D721Med (cell line): ENCODE results near the gene PRKD2.
A peak's percentile ranks its signal among the peaks of the same experiment; 100 is the strongest.
"Not testable (repeated sequence)": the region's sequence is repeated elsewhere in the genome, so short reads cannot be mapped to it uniquely, and the experiment has no call there.

Experiments
- DNase-seq: peaks from one replicate; pipeline ENCODE4 v3.0.0; 2011; ENCODE audit warnings: low spot score; ENCODE audit not compliant: insufficient read length
- FAIRE-seq: peaks from 2 replicates; lab custom pipeline; 2011; peaks lifted over from hg19 to GRCh38; lab: Jason Lieb, UNC
- TF ChIP-seq, protein P1 (sequence below): IDR thresholded peaks from 2 replicates; pipeline ENCODE4 v1.5.1; 2012; ENCODE audit warnings: mild to moderate bottlenecking, control low read depth; ENCODE audit not compliant: insufficient read depth; ENCODE audit errors: missing control alignments

The PRKD2 gene

DNA sequence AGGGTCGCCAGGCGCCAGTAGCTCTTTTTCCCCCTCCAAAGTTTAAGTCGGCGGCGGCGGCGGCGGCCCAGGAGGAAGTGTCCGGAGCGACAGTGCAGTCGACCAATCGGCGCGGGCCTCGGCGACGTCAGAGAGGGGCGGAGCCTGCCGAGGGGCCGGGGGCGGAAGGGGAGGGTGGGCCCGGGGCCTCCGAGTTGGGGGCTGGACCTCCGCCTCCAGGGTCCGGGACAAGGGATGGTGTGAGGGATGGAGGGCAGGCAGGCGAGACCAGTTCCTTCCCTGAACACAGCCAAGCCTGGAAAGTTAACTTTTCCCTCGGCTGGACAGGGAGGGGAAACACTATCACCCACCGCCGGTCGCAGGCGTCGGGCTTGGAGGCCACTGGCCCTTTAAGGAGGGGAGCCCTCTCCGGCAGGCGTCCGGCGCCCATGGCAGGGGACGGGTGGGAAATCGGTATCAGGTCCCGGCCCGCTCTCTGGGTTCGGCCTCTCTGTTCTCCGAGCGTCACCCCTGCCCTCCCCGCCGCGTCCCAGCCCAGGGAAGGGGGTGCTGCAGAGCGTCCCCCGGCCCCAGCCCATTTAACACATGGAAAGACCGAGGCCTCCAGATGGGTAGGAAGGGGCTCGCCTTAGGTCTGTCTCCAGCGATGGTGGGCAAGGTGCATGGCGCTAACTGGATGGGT, at the start of gene PRKD2:
TSS of gene PRKD2 (minus strand) at position 81 of the 682 bp plus-strand sequence. CDS start 744 bp downstream, outside the sequence.
- FAIRE-seq, result no peak
- TF ChIP-seq, protein P1, sequence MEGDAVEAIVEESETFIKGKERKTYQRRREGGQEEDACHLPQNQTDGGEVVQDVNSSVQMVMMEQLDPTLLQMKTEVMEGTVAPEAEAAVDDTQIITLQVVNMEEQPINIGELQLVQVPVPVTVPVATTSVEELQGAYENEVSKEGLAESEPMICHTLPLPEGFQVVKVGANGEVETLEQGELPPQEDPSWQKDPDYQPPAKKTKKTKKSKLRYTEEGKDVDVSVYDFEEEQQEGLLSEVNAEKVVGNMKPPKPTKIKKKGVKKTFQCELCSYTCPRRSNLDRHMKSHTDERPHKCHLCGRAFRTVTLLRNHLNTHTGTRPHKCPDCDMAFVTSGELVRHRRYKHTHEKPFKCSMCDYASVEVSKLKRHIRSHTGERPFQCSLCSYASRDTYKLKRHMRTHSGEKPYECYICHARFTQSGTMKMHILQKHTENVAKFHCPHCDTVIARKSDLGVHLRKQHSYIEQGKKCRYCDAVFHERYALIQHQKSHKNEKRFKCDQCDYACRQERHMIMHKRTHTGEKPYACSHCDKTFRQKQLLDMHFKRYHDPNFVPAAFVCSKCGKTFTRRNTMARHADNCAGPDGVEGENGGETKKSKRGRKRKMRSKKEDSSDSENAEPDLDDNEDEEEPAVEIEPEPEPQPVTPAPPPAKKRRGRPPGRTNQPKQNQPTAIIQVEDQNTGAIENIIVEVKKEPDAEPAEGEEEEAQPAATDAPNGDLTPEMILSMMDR, result no peak
- DNase-seq, result peak; percentile 96

DNA sequence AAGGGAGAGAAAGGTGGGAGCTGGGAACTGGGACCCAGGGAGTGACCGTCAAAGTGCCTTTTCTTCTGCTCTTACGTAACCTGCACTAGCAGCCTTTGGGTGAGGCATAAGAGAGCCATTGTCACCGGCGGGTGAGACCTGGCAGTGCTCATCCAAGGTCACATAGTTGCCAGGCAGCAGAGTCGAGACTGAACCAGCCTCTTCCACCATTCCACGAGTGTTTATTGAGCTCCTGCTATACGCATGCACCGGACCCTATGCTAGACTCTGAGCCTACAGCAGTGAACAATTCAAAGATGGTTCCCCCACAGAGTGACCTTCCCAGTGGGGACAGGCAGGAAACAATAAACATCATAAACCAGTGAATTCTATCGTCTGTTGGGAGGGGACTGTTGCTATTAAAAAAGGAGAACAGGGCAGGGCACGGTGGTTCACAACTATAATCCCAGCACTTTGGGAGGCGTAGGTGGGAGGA, 47.9 kb upstream of the PRKD2 start:
- FAIRE-seq (no peak), DNase-seq (no peak)
- TF ChIP-seq, protein P1, result no peak

DNA sequence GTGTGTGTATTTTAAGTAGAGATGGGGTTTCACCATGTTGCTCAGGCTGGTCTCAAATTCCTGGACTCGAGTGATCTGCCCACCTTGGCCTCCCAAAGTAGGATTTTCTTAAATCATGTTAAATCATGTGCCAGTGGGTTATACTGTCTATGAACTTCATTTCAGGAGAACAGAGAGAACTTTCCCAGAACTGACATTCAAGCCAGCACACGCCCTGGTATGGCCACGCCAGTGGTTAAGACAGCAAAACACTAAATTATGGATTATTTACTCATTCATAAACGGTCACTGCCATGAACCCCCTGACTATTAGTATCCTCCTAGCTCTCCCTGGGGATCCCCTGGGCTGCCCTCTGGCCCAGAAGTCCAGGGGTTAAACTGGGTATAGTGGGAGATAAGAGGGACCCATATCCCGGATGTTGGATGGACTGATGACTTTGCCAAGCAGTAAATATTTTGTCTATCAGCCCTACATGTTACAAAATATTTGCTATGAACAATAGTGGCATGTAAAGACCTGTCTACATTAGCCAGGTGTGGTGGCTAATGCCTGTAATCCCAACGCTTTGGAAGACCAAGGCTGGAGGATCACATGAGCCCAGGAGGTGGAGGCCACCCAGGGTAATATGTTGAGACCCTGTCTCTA, 45.5 kb upstream of the PRKD2 start:
- TF ChIP-seq, protein P1, result no peak
- no peak for FAIRE-seq
- DNase-seq, result no peak

DNA sequence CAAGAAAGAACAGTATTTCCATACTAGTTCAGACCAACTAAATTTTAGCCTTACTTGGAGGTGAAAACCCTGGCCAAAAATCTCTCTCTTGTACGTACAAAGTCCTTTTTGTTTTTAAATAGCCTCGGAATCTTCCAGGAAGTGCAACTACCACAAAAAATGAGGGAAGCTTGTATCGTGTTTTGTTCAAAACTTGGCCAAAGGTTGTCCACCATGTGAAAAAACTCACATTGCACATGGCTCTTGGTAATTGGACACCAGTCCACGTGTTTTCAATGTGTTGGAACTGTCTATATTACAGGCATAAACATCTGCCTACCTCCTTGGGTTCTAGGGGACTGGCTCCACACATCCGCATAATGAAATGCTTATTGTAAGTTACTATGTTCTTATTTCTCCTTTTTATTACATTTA, 44.5 kb upstream of the PRKD2 start:
- FAIRE-seq, result no peak
- no peak for DNase-seq
- TF ChIP-seq, protein P1, result no peak

DNA sequence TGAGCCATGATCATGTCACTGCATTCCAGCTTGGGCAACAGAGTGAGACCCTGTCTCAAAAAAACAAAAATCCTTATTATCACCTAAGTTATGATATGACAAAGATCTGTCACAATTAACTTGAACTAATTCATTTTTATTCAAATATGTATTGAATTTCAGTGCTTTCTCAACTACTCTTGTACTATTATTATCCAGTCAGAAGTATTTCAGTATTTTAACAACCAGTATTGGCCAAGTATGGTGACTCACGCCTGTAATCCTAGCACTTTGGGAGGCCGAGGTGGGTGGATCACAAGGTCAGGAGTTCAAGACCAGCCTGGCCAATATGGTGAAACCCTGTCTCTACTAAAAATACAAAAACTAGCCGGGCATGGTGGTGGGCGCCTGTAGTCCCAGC, 44.0 kb upstream of the PRKD2 start:
- DNase-seq, result not testable (repeated sequence)

DNA sequence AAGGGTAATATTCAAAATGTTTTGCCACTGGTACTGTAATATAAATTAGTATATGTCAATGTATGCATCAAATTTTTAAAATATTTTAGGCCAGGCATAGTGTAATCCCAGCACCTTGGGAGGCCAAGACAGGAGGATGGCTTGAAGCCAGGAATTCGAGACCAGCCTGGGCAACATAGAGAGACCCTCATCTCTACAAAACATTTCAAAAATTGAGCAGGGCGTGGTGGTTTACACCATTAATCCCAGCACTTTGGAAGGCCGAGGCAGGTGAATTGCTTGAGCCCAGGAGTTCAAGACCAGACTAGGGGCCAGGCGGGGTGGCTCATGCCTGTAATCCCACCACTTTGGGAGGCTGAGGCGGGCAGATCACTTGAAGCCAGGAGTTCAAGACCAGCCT, 43.4 kb upstream of the PRKD2 start:
- no peak for FAIRE-seq
- no peak for DNase-seq
- TF ChIP-seq, protein P1, result no peak

More for the DNA sequence above, 44.0 kb upstream of the PRKD2 start:
- FAIRE-seq, result not testable (repeated sequence)

DNA sequence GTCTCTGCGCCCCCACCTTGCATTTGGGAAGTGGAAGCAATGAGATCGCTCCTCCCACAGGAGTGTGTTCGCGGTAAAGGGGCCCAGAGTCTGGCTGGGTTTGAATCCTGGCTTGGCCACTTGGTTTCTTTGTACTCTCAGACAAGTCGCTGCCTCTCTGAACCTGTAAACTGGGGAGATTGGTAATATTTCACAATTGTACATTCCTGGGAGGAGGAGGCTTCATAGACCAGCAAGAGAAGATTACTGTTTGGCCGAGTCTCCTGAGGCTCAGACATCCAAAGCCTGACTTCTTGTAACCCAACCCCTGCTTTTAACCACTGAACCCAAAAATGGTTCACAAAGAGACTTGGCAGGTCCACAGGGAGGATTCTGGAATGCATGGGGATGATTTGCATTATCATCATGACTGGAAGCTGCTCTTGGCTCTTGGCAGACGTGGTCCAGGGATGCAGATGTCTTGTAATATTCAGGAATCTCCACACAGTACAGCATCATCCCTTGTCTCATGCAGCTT, 43.0 kb upstream of the PRKD2 start:
- FAIRE-seq (no peak), DNase-seq (no peak)
- TF ChIP-seq, protein P1, result no peak
